ENCODE measurements around the gene PTPRO.

GRCh38 chr12:15435597-15435996 lies 113.3 kb downstream of the PTPRO start:
- TF ChIP-seq CTCF (conservative IDR thresholded peaks at IDR 0.05) = no peak
- TF ChIP-seq ZFX (IDR thresholded peaks at IDR 0.05) = no peak
